NCI-H510A (cell line): ENCODE results near the gene PLGRKT.
"Not testable (repeated sequence)": the region's sequence is repeated elsewhere in the genome, so short reads cannot be mapped to it uniquely, and the experiment has no call there.

ENCODE experiments used
- DNase-seq: peaks from one replicate; lab custom pipeline; 2025; lab: John Stamatoyannopoulos, UW

Gene PLGRKT

DNA sequence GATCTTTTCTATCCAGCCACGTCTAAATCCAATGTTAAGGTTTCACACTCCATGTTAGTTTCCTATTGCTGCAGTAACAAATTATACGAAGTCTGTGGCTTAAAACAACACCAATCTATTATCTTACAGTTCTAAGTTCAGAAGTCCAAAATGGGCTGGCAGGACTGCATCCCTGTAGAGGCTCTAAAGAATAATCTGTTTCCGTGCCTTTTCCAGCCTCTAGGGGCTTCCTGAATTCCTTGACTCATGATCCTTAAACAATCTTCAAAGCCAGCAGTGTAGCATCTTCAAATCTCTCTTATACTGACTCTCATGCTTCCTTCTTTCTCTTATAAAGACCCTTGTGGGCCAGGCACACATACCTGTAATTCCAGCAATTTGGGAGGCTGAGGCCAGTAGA lies 6.8 kb downstream of the PLGRKT start:
- DNase-seq = no peak

DNA sequence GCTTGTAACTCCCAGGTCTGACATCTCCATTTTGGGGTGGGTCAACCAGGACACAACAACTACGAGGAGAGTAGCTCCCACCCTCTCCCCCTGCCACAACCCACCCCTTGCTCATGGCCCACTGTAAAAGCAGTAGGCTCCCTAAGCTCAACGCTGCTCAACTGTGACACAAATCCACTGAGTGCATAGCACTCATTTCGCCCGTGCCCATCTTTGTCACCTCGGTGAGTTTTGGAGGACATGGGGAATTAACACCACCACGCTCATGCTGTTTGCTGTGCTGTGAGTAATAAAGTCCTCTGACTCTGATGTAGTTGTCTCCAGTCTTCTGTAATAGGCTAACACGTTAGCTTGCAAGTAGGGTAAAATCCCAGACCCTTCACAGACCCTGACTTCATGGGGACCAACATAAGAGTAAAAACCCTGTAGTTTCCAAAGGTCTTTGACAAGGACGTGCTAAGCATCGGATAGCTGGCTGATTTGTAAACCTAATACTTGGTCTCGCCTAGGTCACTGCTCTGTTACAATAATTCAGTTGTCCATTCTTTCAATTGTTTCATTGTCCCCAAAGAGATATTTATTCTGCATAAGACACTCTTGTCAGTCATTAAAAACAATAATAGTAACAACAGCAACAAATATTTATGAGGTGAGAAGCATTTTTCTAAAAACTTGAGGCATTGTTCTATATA lies 7.7 kb downstream of the PLGRKT start:
- no peak for DNase-seq

DNA sequence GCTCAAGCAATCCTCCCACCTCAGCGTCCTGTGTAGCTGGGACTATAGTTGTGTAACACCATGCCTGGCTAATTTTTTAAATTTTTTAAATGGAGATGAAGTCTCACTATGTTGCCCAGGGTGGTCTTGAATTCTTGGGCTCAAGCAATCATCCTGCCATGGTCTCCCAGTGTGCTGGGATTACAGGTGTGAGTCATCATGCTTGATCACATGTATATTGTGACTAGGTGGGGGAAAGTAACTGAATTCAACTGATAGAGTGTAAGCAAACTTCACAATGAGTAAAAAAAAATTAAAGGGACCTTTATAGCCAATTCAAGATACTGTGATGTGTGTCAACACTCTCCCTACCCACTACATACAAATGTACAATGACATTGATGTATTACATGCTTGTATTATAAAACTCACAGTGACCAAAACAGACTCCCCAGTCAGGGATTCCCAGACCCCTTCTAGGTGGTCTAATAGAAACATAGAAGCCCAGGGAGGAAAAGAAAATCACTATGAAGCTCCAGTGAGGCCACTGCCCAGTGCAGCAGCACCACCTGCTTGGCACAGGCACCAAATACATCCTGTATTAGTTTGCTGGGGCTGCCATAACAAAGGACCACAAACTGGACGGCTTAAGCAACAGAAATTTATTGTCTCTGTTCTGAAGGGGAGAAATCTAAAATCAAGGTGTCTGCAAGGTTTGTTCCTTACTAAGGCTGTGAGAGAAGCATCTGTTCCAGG lies 8.8 kb downstream of the PLGRKT start:
- DNase-seq = no peak

DNA sequence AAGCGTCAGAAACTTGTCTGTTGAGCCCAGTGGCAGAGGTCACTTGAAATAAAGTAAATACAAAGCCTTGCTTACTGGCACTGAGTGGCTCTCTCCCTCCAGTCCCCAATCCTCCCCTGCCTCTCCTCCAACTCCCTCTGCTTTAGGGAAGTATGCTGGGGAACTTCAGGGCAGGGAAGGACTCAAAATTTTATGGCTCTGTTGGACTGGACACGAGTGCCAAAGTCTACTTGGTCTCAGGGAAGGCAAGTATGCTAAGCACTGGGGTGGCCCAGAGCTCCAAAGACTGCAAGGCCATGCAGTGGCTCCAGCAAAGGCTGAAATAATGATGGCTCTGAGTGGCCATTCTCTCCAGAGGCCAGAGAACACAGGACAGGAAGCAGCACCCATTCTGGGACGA lies 9.6 kb downstream of the PLGRKT start:
- DNase-seq = no peak

DNA sequence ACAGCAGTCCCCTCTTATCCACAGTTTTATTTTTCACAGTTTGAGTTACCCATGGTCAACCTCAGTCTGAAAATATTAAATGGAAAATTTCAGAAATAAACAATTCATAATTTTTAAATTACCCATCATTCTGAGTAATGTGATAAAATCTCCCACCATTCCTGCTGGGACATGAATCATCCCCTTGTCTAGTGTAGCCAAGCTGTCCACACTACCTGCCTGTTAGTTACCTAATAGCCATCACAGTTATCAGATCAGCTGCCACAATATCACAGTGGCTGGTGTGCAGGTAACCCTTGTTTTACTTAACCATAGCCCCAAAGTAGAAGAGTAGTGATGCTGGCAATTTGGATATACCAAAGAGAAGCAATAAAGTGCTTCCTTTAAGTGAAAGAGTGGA lies 10.7 kb downstream of the PLGRKT start:
- DNase-seq = no peak

DNA sequence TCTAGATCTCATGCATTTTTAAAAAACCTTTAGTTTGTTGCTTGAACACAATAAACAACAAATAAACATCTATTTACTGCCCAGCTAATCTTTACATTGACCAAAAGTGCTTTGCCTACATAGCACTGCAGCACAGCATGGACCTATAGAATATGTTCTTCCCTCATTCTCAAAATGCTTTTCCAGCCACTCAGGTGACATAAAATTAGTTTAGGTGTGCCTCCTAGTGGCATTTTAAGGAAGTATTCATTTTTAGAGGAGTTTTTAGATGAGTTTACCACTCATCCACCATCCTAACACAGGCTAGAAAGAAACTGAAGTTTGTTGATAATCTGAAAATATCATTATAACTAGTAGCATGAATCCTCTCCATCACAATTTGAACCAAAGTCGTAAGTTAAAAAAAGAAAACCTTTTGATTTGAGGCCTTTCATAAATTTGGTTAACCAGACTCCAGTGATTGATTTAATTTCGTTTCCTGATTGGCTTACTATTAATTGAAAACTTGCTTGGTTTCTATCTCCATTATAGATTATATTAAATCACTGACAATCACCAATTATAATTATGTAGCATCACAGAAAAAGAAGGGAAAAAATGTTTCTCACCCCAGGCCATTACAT lies 12.6 kb downstream of the PLGRKT start:
- no peak for DNase-seq

DNA sequence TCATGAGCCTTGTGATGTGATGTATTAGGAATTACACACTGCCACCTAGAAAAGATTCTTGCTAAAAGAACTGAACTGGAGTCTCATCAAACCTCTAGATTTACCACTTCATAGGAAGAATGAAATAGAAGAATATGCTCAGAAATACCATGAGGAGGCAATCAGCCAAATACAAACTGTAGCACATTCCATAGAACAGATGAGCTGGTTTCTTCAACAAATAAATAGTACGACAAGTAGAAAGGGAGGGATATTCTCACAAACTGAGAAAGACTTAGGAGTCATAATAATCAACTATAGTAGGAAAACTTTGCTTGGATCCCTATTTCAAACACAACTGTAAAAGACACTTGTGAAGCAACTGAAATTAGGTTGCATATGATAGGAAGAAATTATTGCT lies 15.4 kb downstream of the PLGRKT start:
- DNase-seq = no peak

DNA sequence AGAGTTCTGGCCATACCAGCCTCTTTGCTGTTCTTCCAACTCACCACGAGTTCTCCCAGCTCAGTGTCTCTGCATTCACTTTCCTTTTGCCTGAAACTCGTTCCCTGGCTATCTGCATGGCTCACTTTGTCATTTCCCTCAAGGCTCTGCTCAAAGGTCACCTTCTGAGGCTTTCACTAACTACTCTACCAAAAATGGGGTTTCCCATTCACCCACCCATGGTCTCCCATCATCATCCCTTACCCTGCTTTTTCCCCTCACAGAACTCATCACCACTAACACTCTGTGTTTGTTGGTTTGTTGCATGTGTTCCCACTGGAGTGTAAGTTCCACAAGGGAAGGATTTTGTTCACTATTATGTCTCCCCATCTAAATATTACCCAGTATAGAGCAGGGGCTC lies 16.6 kb downstream of the PLGRKT start:
- DNase-seq = no peak

DNA sequence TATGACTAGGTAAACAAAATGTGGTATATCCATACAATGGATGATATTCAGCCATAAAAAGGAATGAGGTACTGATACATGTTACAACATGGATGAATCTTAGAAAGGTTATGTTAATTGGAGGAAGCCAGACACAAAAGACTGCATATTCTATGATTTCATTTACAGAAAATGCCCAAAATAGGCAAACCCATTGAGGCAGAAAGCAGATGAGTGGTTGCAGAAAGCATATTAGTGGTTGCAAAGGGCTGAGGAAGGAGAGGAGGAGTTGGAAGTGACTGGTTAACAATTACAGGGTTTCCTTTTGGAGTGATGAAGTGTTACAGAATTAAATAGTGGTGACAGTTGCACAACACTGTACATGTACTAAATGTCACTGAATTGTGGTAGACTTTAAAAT lies 17.7 kb downstream of the PLGRKT start:
- DNase-seq = no peak

DNA sequence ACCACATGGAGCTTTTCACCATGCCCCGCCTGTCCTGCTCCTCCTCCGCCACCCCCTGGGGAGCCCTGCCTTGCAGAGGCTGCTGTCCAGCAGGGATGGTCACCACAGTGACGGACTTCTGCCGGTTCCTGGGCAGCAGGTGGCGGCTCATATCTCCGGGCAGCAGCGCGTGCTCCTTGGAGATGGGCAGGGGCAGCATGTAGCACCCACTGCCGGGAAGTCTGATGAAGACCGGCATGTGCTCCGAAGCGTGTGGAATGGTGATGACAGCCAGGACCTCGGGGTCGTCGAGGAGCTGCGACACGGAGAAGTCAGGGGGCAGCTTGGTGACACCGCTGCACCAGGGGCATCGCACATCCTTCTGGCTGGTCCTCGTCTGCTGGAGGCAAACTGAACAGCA lies 19.2 kb downstream of the PLGRKT start:
- DNase-seq = no peak

DNA sequence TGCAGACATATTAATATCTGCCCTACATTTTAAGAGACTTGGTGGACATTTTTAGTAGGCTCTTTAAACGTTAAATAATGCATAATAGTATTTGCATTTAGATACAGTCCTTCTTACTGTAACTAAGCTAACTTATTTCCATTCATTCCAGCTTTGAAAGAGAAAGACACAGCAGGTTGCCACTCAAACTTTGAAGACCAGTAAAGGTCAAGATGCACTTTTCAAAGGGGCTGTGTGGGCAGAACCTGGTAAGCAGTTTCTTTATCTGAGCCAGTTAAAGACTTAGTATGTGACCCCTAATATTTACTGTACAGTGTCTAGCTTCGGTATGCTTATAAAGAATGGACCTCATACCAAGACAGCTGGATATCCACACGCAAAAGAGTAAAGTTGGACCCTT lies 20.8 kb downstream of the PLGRKT start:
- DNase-seq = no peak

DNA sequence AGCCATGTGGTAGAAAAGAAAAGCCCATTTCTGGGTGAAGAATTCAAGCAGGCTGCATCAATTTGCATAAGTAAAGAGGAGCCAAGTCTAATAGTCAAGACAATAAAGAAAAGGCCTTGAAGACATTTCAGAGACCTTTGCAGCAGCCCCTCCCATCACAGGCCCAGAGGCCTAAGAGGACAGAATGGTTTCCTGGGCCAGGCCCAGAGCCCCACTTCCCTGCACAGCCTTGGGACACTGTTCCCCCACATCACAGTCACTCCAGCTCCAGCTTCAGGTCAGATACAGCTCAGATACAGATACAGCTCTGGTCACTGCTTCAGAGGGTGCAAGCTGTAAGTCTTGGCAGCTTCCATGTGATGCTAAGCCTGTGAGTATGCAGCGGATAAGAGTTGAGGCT lies 29.1 kb downstream of the PLGRKT start:
- DNase-seq = no peak

DNA sequence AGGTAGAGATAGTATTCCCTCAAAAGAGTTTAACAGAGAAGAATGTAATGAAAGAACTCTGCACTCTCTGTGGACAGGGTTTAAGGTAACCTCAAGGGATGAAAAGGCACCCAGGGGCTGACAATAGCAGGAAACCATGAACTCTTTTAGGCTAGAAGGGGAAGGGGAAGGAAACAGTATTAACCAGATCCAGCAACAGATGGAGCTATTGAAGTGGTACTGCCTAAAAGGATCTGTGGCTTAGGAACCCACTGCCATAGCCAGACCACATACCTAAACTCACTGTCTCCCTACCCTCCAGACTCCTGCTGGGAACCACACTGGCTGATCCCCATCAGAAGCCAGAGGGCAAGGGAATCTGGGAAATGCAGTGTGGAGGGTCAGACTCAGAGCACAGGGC lies 35.5 kb downstream of the PLGRKT start:
- DNase-seq = no peak

DNA sequence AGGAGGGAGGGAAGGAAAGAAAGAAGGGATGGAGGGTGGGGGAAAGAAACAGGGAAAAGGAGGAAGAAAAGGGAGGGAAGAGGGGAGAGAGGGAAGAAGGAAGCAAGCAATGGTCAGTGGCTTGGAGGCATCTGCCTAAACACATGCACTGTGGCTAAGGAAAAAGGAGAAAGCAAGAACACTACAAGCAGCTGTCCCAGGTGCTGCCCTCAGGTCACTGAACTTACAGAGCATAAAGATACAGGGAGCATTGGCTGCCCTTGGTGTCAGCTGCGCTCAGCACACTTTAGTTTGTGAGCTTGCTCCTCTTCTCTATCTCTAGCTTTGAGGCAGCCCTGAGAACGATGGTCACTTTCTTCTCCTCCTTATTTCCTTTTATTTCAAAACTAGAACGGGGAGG lies 40.2 kb downstream of the PLGRKT start:
- DNase-seq = not testable (repeated sequence)

DNA sequence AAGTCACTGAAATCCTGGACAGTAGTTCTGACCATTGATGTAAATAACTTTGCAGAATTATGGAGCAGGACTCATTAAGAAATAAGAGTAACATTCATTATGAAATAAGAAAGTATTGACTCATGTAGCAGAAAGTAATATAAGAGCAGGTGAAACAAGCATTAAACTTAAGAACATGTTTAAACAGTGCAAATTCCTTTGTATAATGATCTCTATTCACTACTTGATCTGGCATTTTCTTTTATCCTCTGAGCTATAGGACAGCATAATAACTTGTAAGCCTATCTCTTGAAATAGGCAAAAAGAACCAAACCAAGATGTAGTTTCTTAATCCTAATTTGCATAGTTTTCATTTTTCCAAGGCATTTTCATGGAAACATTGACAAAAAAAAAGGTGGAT lies 42.3 kb downstream of the PLGRKT start:
- no peak for DNase-seq

DNA sequence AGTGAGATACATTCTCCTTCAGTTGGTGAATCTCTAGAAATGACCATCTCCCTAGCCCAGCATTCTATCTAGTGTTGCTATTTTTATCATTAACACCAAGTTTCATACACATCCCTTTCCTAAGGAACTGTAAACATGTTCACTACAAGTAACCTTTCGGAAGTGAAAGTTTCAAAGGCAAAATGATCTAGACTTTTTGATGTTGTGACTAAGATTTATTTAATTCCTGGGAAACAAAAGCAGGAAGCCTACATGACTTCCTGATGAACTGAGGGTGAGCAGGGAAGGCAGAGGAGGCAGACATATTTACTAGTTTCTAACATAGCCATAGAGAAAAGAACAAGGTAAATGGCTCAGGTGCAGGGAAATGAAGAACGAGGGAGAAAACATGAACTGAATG lies 43.7 kb downstream of the PLGRKT start:
- not testable (repeated sequence) for DNase-seq

DNA sequence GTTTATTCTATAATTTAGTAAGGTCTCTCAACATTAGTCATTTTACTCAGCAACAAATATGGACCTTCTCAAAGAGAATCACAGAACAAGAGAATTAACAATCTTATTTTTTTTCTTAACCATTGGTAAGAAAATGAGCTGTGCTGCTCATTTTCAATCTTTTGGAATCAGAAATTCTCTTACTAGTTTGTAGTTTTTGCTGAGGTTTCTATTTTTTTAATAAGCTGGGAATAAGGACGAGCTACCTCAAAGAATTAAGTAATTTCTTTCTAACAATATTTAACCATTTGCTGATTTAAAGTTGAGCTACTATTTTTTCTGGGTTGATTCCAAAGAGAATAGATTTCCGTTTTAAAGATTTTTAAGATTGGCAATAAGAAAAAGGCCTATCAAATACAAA lies 44.2 kb downstream of the PLGRKT start:
- no peak for DNase-seq

DNA sequence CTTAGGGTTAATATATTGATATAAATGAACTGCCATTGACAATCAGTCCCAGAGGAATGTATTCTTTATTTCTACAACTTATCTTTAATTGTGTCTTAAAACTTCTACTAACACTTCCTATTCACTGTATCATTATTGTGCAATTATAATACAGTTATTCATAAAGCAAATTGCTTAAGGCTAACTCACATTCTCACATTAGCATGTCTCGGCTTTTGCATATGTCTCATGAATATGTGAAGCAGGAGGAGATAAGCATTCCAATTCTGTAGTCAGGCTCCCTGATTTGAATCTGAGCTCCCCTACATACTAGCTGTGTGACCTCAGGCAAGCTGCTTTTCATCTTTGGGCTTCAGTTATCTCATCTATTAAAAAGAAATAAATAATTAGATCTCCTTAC lies 45.4 kb downstream of the PLGRKT start:
- no peak for DNase-seq

DNA sequence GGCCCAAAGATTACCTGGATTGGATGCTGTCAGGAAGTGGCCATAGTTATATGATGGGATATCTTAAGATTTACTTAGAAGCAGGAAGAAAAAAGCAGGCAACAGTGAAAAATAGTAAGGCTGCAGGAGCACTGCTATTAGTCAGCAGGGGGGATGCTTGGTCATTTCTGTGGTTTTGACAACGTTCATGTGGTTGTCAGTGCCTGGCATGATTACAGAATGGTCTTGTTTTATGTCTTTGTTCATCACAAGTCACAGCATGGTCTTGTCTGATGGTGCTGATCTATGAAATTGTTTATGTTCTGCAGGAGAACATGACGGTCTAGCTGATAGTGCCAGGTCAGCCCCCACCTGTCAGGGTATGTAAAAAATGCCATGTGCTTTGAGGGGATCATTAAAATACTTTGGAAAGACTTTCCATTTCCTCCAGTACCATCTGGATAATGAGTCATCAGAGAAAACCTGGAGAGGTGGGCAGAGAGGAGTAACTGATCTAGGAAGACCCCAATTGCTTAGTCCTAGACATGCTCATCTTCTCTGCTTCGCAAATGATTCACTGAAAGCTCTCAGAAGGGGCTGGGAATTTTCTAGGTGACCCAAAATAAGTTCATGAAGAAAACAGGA lies 48.5 kb downstream of the PLGRKT start:
- DNase-seq = no peak

DNA sequence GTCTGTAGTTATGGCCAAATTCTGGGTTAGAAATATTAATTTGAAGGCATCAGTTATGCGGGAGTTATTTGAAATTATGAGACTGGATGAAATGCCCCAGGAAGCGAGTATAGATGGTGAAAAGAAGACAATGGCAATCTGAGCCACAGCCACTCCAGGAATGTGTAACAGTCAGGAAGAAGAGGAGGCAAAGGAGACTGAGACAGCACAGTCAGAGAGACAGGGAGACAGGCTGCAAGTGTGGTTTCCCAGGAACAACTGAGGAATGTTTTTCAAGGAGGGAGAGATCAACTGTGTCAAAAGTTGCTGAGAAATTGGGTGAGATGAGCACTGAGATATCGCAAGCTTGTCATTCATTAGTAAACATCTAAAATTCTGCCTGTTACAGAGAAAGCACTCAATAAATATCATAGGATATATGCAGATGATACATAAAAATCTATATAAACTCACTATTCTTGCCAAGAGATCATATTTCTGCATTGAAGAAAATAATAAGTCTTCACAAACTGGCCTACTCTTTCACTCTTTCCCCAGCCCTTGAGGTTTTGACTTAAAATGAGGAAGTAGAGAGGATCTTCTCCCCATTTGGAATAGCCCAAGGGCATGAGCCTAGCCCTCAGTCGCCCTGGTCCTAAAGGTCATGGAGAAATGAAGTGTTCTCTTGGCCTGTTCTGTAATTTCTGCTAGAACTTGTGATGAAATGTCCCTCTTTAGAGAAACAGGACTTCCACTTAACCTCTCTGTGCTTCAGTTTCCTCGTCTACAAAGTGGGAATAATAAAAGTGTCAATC lies 49.5 kb downstream of the PLGRKT start:
- DNase-seq = no peak

DNA sequence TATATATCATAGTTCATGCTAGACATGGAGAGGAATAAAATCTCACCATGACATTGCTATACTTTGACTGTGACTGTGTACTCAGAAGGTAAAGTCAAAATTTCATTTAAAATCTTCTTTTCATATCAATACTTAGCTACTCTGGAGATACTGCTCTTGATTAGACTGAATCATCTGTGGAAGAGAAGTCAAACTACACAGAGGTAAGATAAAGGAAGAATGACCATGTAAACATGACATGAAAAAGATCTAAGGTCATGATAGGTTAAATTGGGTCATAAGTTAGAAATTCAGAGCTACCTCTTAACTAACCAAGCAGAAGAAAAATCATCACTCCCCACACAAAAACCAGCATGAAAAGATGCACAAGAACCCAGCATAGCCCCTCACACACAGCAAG lies 53.3 kb downstream of the PLGRKT start:
- no peak for DNase-seq

DNA sequence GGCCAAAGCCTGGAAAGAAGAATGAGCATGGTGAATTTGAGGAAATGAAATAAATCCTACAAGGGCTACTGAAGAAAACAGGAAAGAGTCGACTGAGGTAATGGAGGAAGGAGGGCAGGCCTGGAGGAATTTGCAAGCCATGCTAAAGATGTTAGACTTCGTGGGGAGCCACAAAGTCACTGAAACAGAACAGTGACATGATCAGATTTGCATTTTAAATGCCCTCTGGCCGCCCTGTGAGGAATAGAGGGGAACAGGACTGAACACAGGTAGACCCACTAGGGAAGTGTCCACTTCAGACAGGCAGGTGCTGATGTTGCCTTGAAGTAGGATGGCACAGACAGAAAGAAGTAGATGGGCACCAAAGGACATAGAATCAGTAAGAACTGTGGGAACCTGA lies 55.2 kb downstream of the PLGRKT start:
- no peak for DNase-seq
